Hepatocyte (in vitro differentiated cells): ENCODE data around the gene PALD1. TPM values are rescaled to one million over a fixed set of nuclear protein-coding genes. Genes with fewer than 3 reads are reported as not detected.

Experiments
- DNase-seq: peaks from one replicate; pipeline ENCODE4 v3.0.0-alpha.2; 2016; ENCODE audit warnings: low spot score
- H2AFZ ChIP-seq: fragments of 200-600 bp; sonication (generic); 2 replicates; pipeline ENCODE4 v1.6.0; 2016; ENCODE audit warnings: antibody characterized with exemption, mild to moderate bottlenecking
- H3K27ac ChIP-seq: fragments of 200-600 bp; sonication (generic); 2 replicates; pipeline ENCODE4 v1.5.1; 2016; ENCODE audit warnings: mild to moderate bottlenecking
- H3K27me3 ChIP-seq: fragments of 200-600 bp; sonication (generic); 2 replicates; pipeline ENCODE4 v1.6.1; 2016
- H3K36me3 ChIP-seq: fragments of 200-600 bp; sonication (generic); replicated peaks from 2 replicates; pipeline ENCODE4 v1.5.1; 2016; ENCODE audit warnings: low read depth; ENCODE audit not compliant: insufficient read depth
- H3K4me1 ChIP-seq: fragments of 200-600 bp; sonication (generic); 2 replicates; pipeline ENCODE4 v1.5.1; 2016; ENCODE audit warnings: mild to moderate bottlenecking, moderate library complexity; ENCODE audit not compliant: insufficient read depth
- H3K4me2 ChIP-seq: fragments of 200-600 bp; sonication (generic); 2 replicates; pipeline ENCODE4 v1.6.0; 2016
- H3K4me3 ChIP-seq: fragments of 200-600 bp; sonication (generic); 2 replicates; pipeline ENCODE4 v1.5.1; 2016; ENCODE audit warnings: mild to moderate bottlenecking
- H3K79me2 ChIP-seq: fragments of 200-600 bp; sonication (generic); 2 replicates; pipeline ENCODE4 v1.6.0; 2017; ENCODE audit warnings: mild to moderate bottlenecking
- H3K9me2 ChIP-seq: fragments of 200-600 bp; sonication (generic); replicated peaks from 2 replicates; pipeline ENCODE4 v1.6.0; 2017; ENCODE audit warnings: mild to moderate bottlenecking; ENCODE audit not compliant: insufficient read depth
- H3K9me3 ChIP-seq: fragments of 200-600 bp; sonication (generic); 2 replicates; pipeline ENCODE4 v1.5.1; 2016; ENCODE audit warnings: low read depth, mild to moderate bottlenecking
- H4K20me1 ChIP-seq: fragments of 200-600 bp; sonication (generic); 2 replicates; pipeline ENCODE4 v1.6.0; 2016; ENCODE audit warnings: mild to moderate bottlenecking; ENCODE audit not compliant: insufficient read depth, poor library complexity, severe bottlenecking
- CTCF ChIP-seq: fragments of 200-600 bp; sonication (generic); IDR thresholded peaks from 2 replicates; pipeline ENCODE4 v1.5.1; 2016; ENCODE audit warnings: antibody characterized with exemption, mild to moderate bottlenecking; ENCODE audit not compliant: poor library complexity
- EZH2 ChIP-seq: fragments of 200-600 bp; sonication (generic); IDR thresholded peaks from 2 replicates; pipeline ENCODE4 v1.6.1; 2016; ENCODE audit warnings: antibody characterized with exemption, mild to moderate bottlenecking, borderline replicate concordance
- EZH2phosphoT487 ChIP-seq: fragments of 200-600 bp; sonication (generic); IDR thresholded peaks from one replicate; pipeline ENCODE4 v1.6.1; 2018; ENCODE audit warnings: antibody characterized with exemption, mild to moderate bottlenecking, low read depth, moderate library complexity; ENCODE audit not compliant: unreplicated experiment, severe bottlenecking
- WGBS: methylation state at CpG from one replicate; pipeline ENCODE4 v1.1.6; 2016; ENCODE audit warnings: low lambda C conversion rate; ENCODE audit errors: missing lambda C conversion rate; 5-methylcytosine and 5-hydroxymethylcytosine counted together
- polyA plus RNA-seq: library from polyadenylated mRNA; unstranded; fragments of >200 nt; fragmentation: Nextera tagmentation; extraction: Ambion mirVana; gene quantifications from 2 replicates; pipeline ENCODE4 v1.2.1, GENCODE V29; 2016
- total RNA-seq: library from RNA; depleted of rRNA; stranded (reverse); fragments of >200 nt; gene quantifications from 2 replicates; pipeline ENCODE4 v1.2.3, GENCODE V29; 2014

PALD1 gene
- total and polyA plus RNA-seq, 2 experiments from 2014 or later: 1.3 to 2.2 TPM

- H3K36me3 ChIP-seq: no peaks in the 10 kb centered on the region
- H3K27ac ChIP-seq: no peak overlapping the region
- no peaks in the 10 kb centered on the region for H4K20me1 ChIP-seq
- H3K4me2 ChIP-seq: no peak overlapping the region
- H3K4me1 ChIP-seq: no peaks in the 10 kb centered on the region
- H3K9me3 ChIP-seq: no peaks in the 10 kb centered on the region
- no peaks in the 10 kb centered on the region for H3K27me3 ChIP-seq
- no peak overlapping the region for H3K4me3 ChIP-seq
- DNase-seq: no peak
- no peak overlapping the region for H2AFZ ChIP-seq
- no peak for TF ChIP-seq CTCF
- TF ChIP-seq EZH2phosphoT487: no peak
- TF ChIP-seq EZH2: no peak
- no peaks in the 10 kb centered on the region for H3K9me2 ChIP-seq
- H3K79me2 ChIP-seq: no peaks in the 10 kb centered on the region
- WGBS: 69% methylated on average over 8 of the region's 10 CpGs
Observed at GRCh38 chr10:70528741-70529362, 50.3 kb downstream of the PALD1 start.

- H3K4me3 ChIP-seq: no peak overlapping the region
- no peaks in the 10 kb centered on the region for H3K36me3 ChIP-seq
- no peaks in the 10 kb centered on the region for H4K20me1 ChIP-seq
- H3K4me2 ChIP-seq: no peak overlapping the region
- H3K9me3 ChIP-seq: no peaks in the 10 kb centered on the region
- WGBS: 95% methylated on average over 8 of the region's 8 CpGs
- TF ChIP-seq EZH2 (no peak), EZH2phosphoT487 (no peak), CTCF (no peak)
- no peaks in the 10 kb centered on the region for H3K27me3 ChIP-seq
- no peak overlapping the region for H2AFZ ChIP-seq
- DNase-seq: no peak
- H3K79me2 ChIP-seq: no peaks in the 10 kb centered on the region
- no peak overlapping the region for H3K27ac ChIP-seq
- no peaks in the 10 kb centered on the region for H3K4me1 ChIP-seq
- H3K9me2 ChIP-seq: no peaks in the 10 kb centered on the region
Observed at GRCh38 chr10:70529848-70530247, 51.3 kb downstream of the PALD1 start.

- Histone ChIP-seq H3K9me3 (no peaks in the 10 kb centered on the region), H2AFZ (no peak overlapping the region), H3K4me2 (no peak overlapping the region), H3K9me2 (no peaks in the 10 kb centered on the region), H4K20me1 (no peaks in the 10 kb centered on the region), H3K4me1 (no peaks in the 10 kb centered on the region), H3K36me3 (no peaks in the 10 kb centered on the region), H3K27ac (no peak overlapping the region), H3K4me3 (no peak overlapping the region), H3K79me2 (no peaks in the 10 kb centered on the region), H3K27me3 (no peaks in the 10 kb centered on the region)
- no peak for DNase-seq
- TF ChIP-seq EZH2: no peak
- TF ChIP-seq EZH2phosphoT487: no peak
- TF ChIP-seq CTCF: no peak
- WGBS: 82% methylated on average over 6 of the region's 6 CpGs
Observed at GRCh38 chr10:70530315-70530714, 51.7 kb downstream of the PALD1 start.
